Cerebellar nuclear complex (tissue), 1 donor: ENCODE data around the gene MGARP.
"Not testable (repeated sequence)": the region's sequence is repeated elsewhere in the genome, so short reads cannot be mapped to it uniquely, and the experiment has no call there.

Source experiments
- DNase-seq, 2 experiments: peaks; one replicate each; lab custom pipeline; 2025; lab: John Stamatoyannopoulos, UW

The MGARP gene

DNA sequence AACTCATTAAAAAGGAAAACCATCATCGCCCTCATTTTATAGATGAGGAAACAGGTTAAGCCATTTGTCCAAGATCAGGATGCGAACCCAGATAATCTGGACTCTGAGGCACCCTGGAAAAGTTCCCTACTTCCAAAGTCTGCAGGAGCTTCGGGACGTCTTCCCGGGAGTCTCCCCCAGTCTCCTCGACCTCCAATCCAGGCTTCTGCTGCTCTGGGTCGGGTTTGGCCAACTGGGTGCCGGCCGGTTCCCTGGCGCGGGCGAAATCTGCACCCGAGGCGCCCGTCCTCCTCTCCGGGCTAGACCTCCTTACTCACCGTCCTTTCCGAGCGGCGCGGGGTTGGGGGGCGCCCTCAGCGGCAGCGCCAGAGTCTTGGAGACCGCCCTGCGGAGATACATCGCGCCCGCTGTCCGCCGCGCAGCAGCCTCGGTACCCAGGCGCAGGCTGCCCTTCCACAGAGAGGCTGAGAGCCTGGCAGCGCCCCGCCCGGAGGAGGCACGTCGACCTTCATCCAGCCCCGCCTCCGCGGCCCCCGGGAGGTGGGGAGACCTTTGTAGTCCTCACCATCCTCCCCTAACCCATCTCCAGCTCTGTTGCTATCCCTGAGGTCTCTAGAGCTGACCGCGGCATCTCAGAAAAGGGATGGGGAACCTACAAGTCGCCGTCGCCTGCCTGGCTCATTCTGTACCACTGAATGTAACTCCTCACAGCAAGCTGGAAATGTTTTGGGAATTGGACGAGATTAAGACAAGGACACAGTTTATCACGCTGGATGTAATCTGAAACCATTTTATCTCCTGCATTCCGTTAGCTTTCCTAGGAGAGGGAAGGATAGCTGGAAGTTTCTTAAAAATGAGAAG, at the start of gene MGARP:
TSS of gene MGARP (minus strand) at position 466 of the 861 bp plus-strand sequence. CDS start at position 399, 67 bp downstream.
- DNase-seq: peak in 1 of 2 experiments; percentile 9

- DNase-seq: no peak
These were observed 49.7 kb upstream of the MGARP start for GRCh38 chr4:139329665-139330200.

- DNase-seq: no peak
These were observed 44.6 kb upstream of the MGARP start for GRCh38 chr4:139324620-139325019.

DNA sequence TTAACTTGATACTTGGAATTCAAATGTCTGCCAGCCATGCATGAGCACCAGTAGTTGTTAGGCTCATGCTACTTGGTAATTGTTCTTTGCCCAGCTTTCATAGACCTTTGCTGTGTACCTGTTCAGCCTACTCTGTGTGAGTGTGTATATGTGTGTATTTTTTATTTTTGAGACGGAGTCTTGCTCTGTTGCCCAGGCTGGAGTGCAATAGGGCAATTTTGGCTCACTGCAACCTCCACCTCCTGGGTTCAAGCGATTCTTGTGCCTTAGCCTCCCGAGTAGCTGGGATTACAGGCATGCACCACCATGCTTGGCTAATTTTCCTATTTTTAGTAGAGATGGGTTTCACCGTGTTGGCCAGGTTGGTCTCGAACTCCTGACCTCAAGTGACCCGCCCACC, 42.5 kb upstream of the MGARP start:
- DNase-seq: not testable (repeated sequence)

DNA sequence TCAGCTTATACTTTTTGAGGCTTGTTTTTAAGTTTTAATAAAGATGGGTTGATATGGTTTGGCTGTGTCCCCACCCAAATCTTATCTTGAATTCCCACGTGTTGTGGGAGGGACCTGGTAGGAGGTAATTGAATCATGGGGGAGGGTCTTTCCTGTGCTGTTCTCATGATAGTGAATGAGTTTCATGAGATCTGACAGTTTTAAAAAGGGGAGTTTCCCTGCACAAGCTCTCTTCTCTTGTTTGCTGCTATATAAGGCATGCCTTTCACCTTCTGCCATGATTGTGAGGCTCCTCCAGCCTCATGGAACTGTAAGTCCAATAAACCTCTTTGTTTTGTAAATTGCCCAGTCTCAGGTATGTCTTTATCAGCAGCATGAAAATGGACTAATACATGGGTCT, 42.0 kb upstream of the MGARP start:
- DNase-seq: not testable (repeated sequence)

- DNase-seq: no peak
These were observed 39.5 kb upstream of the MGARP start for GRCh38 chr4:139319571-139319970.

DNA sequence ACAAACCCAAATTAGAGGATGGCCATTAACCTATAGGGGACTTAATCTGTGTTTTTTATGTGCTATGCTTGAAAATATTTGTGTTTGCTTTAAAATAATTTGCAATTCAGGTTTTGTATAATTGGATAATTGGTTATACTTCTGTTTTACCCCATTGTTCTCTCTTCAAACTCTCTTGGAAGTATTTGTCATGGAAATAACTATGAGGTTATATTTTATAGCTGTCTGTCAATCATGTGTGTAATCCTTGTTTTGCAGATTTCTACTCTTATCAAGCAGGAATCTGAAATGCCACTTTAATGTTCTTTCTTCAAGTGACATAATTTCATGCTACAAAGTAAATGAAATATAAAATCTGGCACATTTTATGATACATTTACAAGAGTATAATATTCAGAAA, 37.6 kb upstream of the MGARP start:
- DNase-seq: no peak

- no peak for DNase-seq
These were observed 36.7 kb upstream of the MGARP start for GRCh38 chr4:139316733-139317132.

- DNase-seq: no peak
These were observed 35.2 kb upstream of the MGARP start for GRCh38 chr4:139315221-139315675.

DNA sequence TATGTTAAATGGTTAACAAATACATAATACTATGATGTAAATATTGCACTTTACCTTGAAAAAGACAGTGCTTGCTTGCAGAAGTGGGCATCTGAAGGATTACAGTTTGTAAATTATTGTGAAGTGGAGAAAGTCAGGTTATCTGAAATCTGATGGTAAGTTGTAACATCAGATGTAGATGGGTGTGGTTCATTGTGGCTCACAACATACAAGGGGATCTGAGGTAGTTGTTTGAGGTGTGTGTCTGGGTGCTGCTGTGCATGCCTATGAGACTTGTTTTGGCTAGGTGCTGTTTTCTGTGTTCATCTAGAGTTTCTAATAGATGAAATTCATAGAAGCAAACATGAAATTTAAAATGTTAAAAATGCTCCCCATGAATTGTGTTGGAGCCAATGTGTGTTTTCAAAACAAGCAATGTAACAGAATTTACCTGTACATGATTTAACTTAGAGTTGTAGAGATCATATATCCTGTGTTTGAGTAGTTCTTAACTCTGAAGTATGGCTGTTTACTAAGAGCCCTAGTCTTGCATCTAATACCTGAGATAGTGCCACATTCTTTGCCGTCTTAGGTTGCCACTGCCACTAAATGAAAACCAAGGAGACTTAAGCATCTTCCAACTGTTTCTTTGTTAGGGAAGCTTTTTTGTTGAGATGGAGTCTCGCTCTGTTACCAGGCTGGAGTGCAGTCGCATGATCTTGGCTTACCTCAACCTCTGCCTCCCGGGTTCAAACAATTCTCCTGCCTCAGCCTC, 34.2 kb upstream of the MGARP start:
- no peak for DNase-seq

DNA sequence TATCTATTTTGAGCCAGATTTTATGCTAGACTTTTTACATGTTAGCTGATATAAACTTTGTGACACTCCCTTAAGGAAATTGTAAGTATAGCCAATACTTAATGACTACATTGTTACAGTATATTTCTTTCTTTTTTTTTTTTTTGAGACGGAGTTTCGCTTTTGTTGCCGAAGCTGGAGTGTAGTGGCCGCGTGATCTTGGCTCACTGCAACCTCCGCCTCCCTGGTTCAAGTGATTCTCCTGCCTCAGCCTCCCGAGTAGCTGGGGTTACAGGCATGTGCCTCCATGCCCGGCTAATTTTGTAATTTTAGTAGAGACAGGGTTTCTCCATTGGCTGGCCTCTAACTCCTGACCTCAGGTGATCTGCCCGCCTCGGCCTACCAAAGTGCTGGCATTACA, 33.4 kb upstream of the MGARP start:
- DNase-seq: not testable (repeated sequence)

DNA sequence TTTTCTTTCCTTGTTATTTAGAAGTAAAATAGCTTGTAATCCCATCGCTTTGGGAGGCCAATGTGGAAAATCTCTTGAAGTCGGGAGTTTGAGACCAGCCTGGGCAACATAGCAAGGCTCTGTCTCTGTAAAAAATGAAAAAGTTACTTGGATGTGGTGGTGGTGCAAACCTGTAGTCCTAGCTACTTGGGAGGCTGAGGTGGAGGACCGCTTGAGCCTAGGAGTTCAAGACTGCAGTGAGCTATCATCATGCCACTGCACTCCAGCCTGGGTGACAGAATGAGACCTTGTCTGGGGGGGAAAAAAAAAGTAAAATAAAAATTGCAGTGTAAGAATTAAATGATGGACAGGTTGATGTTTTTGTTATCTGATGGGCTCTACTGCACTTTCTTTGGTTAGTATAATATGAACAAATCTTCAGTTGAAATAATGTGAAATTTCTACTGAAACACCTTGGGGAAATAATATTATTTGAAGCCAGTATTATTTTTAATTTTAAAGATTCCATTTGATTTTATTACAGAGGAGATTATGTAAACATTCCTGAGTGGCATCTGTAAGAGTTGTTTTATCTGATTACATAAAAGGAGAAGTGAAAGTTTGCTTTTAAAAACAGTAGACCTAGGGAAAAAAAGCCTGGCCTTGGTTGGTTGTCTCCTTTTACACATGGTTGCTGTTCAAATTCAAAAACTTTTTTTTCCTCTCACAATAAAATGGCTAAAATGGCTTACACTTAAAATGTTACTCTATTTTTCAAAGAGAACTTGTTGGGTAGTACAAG, 32.7 kb upstream of the MGARP start:
- no peak for DNase-seq

DNA sequence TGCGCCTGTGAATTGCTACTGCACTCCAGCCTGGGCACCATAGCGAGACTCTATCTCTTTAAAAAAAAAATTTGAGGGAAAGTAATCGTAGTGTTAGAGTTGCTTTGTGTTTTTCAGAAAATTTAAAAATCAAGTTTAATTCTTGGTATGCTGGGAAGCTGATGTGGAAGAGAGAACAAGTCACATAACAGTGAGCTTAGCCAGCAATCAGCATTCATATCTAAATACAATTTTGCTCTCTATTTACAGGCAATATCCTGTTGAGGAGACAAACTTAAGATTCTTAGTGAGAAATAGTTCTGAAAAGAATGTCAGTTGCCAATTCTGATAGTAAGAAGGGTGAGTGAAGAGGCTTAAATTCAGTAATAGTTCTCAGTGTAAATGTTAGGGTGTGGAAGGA, 31.9 kb upstream of the MGARP start:
- DNase-seq: no peak

DNA sequence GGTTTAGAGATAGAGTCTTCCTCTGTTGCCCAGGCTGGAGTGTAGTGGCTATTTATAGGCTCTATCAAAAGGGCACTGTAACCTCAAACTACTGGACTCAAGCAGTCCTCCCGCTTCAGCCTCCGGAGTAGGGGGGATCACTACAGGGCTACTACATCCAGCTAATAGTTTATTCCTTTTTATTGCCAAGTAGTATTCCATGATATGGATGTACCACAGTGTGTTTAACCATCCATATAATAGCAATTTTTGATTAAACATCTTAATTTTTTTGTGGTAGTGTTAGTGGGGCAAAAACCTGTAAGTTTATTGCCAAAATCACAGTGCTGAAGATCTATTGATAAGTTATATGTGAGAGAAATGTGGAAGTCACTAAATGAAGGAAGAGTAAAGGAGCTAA, 24.9 kb upstream of the MGARP start:
- no peak for DNase-seq

DNA sequence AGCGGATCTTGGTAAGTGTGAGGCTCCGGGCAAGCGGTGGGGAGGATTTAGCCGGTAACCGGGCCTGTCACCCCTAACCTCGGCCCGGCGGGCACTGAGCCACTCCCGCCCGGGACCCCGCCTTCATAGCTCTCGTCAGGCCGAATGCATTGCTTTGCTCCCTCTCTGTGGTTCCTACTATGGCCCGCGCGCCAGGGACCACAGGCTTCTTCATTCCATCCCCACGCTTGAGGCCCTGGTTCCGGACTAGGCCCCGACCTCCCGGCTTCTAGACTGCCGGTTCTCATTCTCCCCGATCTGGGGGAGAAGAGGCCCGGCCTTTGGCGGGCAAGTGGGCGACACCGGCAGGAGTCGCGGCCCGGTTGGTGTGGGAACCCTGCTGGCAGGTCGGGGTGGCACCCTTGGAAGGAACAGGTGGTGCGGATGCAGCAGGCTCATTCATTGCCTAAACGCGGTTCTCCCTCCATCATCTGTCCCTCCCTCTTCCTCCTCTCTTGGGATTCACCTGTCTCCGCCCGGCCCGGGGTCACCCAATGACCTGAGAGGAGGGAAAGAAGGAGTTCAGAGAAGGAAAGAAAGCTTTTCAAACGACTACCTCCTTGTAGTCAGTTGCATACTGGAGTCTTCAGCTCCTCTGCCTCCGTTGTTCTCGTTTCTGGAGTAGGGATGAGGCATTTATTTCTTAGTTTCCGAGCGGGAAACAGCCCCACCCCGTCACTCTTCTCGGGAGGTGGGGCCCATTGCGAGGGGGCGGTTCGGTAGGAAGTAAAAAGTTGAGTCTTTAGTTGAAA, 22.0 kb upstream of the MGARP start, which contains the start of gene NDUFC1:
TSS of gene NDUFC1 (minus strand) at position 657 of the 791 bp plus-strand sequence. CDS start 6,679 bp downstream, outside the sequence.
- DNase-seq: no peak

DNA sequence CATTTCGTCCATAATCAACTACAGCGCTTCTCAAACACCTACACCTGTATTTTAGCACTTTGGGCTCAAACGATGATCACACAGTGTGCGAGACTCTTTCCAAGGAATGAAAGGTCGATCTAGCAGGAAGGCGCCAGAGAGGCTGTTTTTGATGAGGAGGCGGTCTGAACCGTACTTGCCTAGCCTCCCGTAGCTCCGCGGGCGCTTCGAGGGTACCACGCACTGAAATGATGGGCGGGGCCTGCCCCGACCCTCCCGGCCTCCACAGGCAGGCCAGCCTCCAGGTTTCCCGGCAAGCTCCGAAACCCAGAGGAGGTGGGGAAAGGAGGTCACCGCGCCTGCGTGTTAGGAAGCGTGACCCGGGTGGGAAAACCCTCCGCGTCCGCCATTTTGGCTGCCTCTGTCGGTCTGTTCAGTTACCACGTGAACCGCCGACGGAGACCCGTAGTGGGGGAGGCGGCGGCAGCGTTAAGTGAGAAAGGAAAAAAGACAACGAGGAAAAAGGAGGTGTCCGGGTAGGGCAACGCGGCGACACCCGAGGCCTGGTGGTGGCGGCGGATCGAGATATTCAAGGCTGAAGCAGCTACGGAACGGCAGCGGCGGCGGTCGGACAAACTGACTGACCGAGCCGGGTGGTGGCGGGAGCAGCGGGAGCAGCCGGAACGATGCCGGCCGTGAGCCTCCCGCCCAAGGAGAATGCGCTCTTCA, 21.2 kb upstream of the MGARP start, which contains the start of gene NAA15:
TSS of gene NAA15 (plus strand) at position 393 of the 708 bp plus-strand sequence. CDS start at position 666, 273 bp downstream.
- peak; percentile 63 to 90 for DNase-seq

GRCh38 chr4:139300431-139301112, 20.5 kb upstream of the MGARP start:
- no peak for DNase-seq

- no peak for DNase-seq
These were observed 19.5 kb upstream of the MGARP start for GRCh38 chr4:139299536-139299935.

GRCh38 chr4:139297001-139297410, 17.0 kb upstream of the MGARP start:
- no peak for DNase-seq

GRCh38 chr4:139295942-139296299, 15.9 kb upstream of the MGARP start:
- DNase-seq: no peak
